ENCODE data around the gene CLEC4M. TPM values are rescaled to one million over a fixed set of nuclear protein-coding genes. Genes with fewer than 3 reads are reported as not detected.

Gene CLEC4M
- total and polyA plus RNA-seq, 2 donors from 2014 or later, result 0.54 TPM; not detected in 1

DNA sequence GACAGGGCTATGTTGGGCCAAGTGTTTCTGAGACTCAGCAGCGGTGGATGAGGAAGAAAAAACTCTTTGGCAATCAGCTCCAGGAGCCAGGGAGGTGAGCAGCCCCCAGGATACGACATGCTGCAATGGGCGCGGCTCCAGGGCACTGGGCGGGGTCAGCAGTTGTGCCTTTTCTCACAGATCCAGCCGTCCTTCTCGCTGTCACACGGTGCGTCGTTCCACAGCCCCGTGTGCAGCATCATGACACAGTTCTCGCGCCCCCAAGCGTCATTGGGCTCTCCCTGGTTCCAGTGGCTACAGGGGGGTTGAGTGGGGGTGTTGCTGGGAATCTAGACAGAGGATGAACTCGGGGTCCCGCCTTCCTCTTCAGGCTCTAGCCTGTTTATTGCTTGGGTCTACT, 33.8 kb upstream of the CLEC4M start:
- TF ChIP-seq, protein P1, sequence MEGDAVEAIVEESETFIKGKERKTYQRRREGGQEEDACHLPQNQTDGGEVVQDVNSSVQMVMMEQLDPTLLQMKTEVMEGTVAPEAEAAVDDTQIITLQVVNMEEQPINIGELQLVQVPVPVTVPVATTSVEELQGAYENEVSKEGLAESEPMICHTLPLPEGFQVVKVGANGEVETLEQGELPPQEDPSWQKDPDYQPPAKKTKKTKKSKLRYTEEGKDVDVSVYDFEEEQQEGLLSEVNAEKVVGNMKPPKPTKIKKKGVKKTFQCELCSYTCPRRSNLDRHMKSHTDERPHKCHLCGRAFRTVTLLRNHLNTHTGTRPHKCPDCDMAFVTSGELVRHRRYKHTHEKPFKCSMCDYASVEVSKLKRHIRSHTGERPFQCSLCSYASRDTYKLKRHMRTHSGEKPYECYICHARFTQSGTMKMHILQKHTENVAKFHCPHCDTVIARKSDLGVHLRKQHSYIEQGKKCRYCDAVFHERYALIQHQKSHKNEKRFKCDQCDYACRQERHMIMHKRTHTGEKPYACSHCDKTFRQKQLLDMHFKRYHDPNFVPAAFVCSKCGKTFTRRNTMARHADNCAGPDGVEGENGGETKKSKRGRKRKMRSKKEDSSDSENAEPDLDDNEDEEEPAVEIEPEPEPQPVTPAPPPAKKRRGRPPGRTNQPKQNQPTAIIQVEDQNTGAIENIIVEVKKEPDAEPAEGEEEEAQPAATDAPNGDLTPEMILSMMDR (IDR thresholded peaks at IDR 0.05; ENCODE audit: borderline replicate concordance, extremely low read depth, insufficient read depth), result no peak
- H3K9ac ChIP-seq (ENCODE audit: low read length in 3 of 3), result no peak overlapping the region
- H3K4me3 ChIP-seq (ENCODE audit: low read length in 3 of 3), result no peak overlapping the region
- no peaks in the 10 kb centered on the region for H3K36me3 ChIP-seq (ENCODE audit: control insufficient read depth in 2 of 3, insufficient read depth in 3 of 3, low read length in 3 of 3)
- DNase-seq, result no peak
- no peak for FAIRE-seq
- no peaks in the 10 kb centered on the region for H3K4me1 ChIP-seq (ENCODE audit: control insufficient read depth in 2 of 3, insufficient read depth in 2 of 3, low read depth in 1 of 3, low read length in 3 of 3)
- no peaks in the 10 kb centered on the region for H3K9me3 ChIP-seq (ENCODE audit: control insufficient read depth in 2 of 3, insufficient read depth in 1 of 3, low read length in 3 of 3)
- H3K27me3 ChIP-seq (ENCODE audit: control insufficient read depth, insufficient read depth, low read length), result peaks cover 18% of the 10 kb centered on the region
- no peak overlapping the region for H3K27ac ChIP-seq (ENCODE audit: low read depth in 2 of 2, low read length in 2 of 2)
- intact Hi-C loops (cut with DNase I), result no loop called here

DNA sequence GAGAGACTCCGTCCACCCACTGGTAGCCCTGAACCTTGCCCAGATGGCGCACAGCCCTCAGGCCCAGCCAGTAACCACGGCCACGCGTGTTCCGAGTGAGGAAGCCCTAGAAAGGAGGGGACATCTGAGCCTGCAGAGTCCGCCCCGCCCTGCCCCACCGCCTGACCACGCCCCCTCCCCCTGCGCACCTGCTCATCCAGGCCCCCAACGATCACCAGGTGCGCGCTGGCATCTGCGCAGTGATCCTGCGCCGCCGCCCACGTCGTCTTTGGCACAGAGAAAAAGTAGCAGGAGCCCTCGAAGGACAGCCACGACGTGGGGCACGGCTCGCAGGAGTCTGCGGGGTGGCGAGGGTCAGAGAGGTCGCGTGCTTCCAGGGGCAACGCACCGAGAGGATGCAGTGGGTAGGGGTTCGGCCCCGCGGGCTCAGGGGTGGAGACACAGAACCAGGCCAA, 33.2 kb upstream of the CLEC4M start:
- Histone ChIP-seq H3K27me3 (ENCODE audit: control insufficient read depth, insufficient read depth, low read length) (peaks cover 18% of the 10 kb centered on the region), H3K27ac (ENCODE audit: low read depth in 2 of 2, low read length in 2 of 2) (no peak overlapping the region), H3K9ac (ENCODE audit: low read length in 3 of 3) (no peak overlapping the region), H3K9me3 (ENCODE audit: control insufficient read depth in 2 of 3, insufficient read depth in 1 of 3, low read length in 3 of 3) (no peaks in the 10 kb centered on the region), H3K4me1 (ENCODE audit: control insufficient read depth in 2 of 3, insufficient read depth in 2 of 3, low read depth in 1 of 3, low read length in 3 of 3) (no peaks in the 10 kb centered on the region), H3K36me3 (ENCODE audit: control insufficient read depth in 2 of 3, insufficient read depth in 3 of 3, low read length in 3 of 3) (no peaks in the 10 kb centered on the region), H3K4me3 (ENCODE audit: low read length in 3 of 3) (no peak overlapping the region)
- DNase-seq, result peak in 2 of 5 donors; percentile 31 to 73
- no peak for FAIRE-seq
- intact Hi-C loops (cut with DNase I), result no loop called here
- TF ChIP-seq, protein P1 (IDR thresholded peaks at IDR 0.05; ENCODE audit: borderline replicate concordance, extremely low read depth, insufficient read depth), result no peak

DNA sequence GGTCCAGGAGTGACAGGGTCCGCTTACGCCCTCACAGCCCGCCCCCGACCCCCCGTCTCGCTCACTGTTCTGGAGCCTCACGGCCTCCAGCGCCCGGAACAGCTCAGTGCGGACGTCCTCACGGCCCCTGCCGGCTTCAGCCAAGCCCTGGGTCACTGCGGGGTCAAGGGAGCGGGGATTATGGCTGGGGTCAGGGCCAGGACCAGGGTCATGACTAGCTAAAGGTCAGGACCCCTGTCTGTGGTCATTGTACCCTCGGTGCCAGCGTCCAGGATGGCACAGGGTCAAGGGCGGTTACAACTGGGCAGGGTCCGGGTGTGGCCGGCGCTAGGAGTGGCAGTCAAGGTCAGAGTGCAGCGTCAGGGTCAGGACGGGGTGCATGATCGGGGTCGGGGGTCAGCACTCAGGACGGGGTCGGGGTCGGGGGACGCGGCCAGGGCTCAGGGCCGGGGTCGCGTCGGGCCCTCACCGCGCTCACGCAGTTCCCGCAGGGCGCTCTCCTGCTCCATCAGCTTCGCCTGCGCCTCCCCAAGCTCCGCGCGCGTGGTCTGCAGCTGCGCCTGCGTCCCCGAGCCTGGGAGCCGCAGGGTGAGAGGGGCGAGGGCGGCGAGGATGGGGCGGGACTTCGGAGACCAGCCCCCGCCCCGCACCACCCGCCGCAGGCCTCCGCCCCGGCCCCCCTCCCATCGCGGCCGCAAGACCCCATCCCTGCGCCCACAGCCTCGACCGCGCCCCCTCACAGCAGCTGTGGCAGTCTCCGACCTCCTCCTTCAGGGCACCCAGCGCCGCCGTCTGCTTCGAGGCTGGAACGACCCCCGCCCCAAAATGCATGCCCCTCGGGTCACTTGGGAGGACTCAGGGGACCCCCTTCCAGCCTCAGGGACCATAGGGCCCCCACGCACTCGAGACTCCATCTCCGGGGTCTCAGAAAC, 32.5 kb upstream of the CLEC4M start:
- Histone ChIP-seq H3K9me3 (ENCODE audit: control insufficient read depth in 2 of 3, insufficient read depth in 1 of 3, low read length in 3 of 3) (no peaks in the 10 kb centered on the region), H3K4me3 (ENCODE audit: low read length in 3 of 3) (no peak overlapping the region), H3K27me3 (ENCODE audit: control insufficient read depth, insufficient read depth, low read length) (peaks cover 18% of the 10 kb centered on the region), H3K4me1 (ENCODE audit: control insufficient read depth in 2 of 3, insufficient read depth in 2 of 3, low read depth in 1 of 3, low read length in 3 of 3) (no peaks in the 10 kb centered on the region), H3K27ac (ENCODE audit: low read depth in 2 of 2, low read length in 2 of 2) (no peak overlapping the region), H3K9ac (ENCODE audit: low read length in 3 of 3) (no peak overlapping the region), H3K36me3 (ENCODE audit: control insufficient read depth in 2 of 3, insufficient read depth in 3 of 3, low read length in 3 of 3) (no peaks in the 10 kb centered on the region)
- no peak for FAIRE-seq
- intact Hi-C loops (cut with DNase I), result no loop called here
- peak in 2 of 5 donors; percentile 39 to 57 for DNase-seq
- TF ChIP-seq, protein P1 (IDR thresholded peaks at IDR 0.05; ENCODE audit: borderline replicate concordance, extremely low read depth, insufficient read depth), result no peak

All from kidney (tissue), 14 donors.